ENCODE results near the gene SEMA5A. TPM values are rescaled to one million over a fixed set of nuclear protein-coding genes. Genes with fewer than 3 reads are reported as not detected.

Gene SEMA5A
- total RNA-seq, 2 experiments from 2014 or later: not detected

GRCh38 chr5:9249231-9249630 is 296.6 kb downstream of the SEMA5A start:
- DNase-seq (no peak), ATAC-seq (no peak)
- Mint-ChIP-seq H3K9me3 (peaks cover 5% of the 10 kb centered on the region), H3K27ac (no peak overlapping the region), H3K27me3 (no peaks in the 10 kb centered on the region), H3K36me3 (ENCODE audit: low read depth) (no peaks in the 10 kb centered on the region), H3K4me3 (no peak overlapping the region), H3K4me1 (ENCODE audit: low read depth) (no peaks in the 10 kb centered on the region)
- intact Hi-C loops (cut with micrococcal nuclease): no loop called here
- TF ChIP-seq CTCF (IDR thresholded peaks at IDR 0.05): no peak
- POLR2A ChIA-PET: no interaction called here
- CTCF ChIA-PET: no interaction called here

GRCh38 chr5:9245071-9245470 is 300.8 kb downstream of the SEMA5A start:
- no peak overlapping the region for H3K27ac Mint-ChIP-seq
- H3K4me1 Mint-ChIP-seq (ENCODE audit: low read depth): no peaks in the 10 kb centered on the region
- intact Hi-C loops (cut with micrococcal nuclease): no loop called here
- H3K36me3 Mint-ChIP-seq (ENCODE audit: low read depth): no peaks in the 10 kb centered on the region
- no peak for ATAC-seq
- no peak for DNase-seq
- H3K4me3 Mint-ChIP-seq: no peak overlapping the region
- no peak for TF ChIP-seq CTCF (IDR thresholded peaks at IDR 0.05)
- ChIA-PET CTCF (no interaction called here), POLR2A (no interaction called here)
- no peaks in the 10 kb centered on the region for H3K27me3 Mint-ChIP-seq
- H3K9me3 Mint-ChIP-seq: peaks cover 5% of the 10 kb centered on the region

- ChIA-PET POLR2A (no interaction called here), CTCF (no interaction called here)
- peaks cover 5% of the 10 kb centered on the region for H3K9me3 Mint-ChIP-seq
- intact Hi-C loops (cut with micrococcal nuclease): no loop called here
- no peaks in the 10 kb centered on the region for H3K4me1 Mint-ChIP-seq (ENCODE audit: low read depth)
- no peak overlapping the region for H3K4me3 Mint-ChIP-seq
- ATAC-seq (no peak), DNase-seq (no peak)
- H3K27ac Mint-ChIP-seq: no peak overlapping the region
- no peaks in the 10 kb centered on the region for H3K36me3 Mint-ChIP-seq (ENCODE audit: low read depth)
- no peak for TF ChIP-seq CTCF (IDR thresholded peaks at IDR 0.05)
- H3K27me3 Mint-ChIP-seq: no peaks in the 10 kb centered on the region
Measured at GRCh38 chr5:9244417-9244816, 301.5 kb downstream of the SEMA5A start.

- no peak for TF ChIP-seq CTCF (IDR thresholded peaks at IDR 0.05)
- ChIA-PET POLR2A (no interaction called here), CTCF (no interaction called here)
- Mint-ChIP-seq H3K27ac (no peak overlapping the region), H3K9me3 (peaks cover 5% of the 10 kb centered on the region), H3K4me3 (no peak overlapping the region), H3K4me1 (ENCODE audit: low read depth) (no peaks in the 10 kb centered on the region), H3K36me3 (ENCODE audit: low read depth) (no peaks in the 10 kb centered on the region), H3K27me3 (no peaks in the 10 kb centered on the region)
- intact Hi-C loops (cut with micrococcal nuclease): no loop called here
- ATAC-seq (no peak), DNase-seq (no peak)
Measured at GRCh38 chr5:9241479-9242305, 304.2 kb downstream of the SEMA5A start.

GRCh38 chr5:9240431-9240830 is 305.4 kb downstream of the SEMA5A start:
- H3K27me3 Mint-ChIP-seq: no peaks in the 10 kb centered on the region
- peaks cover 4% of the 10 kb centered on the region for H3K9me3 Mint-ChIP-seq
- TF ChIP-seq CTCF (IDR thresholded peaks at IDR 0.05): no peak
- no peak for ATAC-seq
- H3K4me3 Mint-ChIP-seq: no peak overlapping the region
- no peak overlapping the region for H3K27ac Mint-ChIP-seq
- POLR2A ChIA-PET: no interaction called here
- intact Hi-C loops (cut with micrococcal nuclease): no loop called here
- H3K36me3 Mint-ChIP-seq (ENCODE audit: low read depth): no peaks in the 10 kb centered on the region
- DNase-seq: no peak
- CTCF ChIA-PET: no interaction called here
- no peaks in the 10 kb centered on the region for H3K4me1 Mint-ChIP-seq (ENCODE audit: low read depth)
